Peyer's patch (tissue), 4 donors: ENCODE results near the gene FOXRED1.

Source experiments
- CTCF ChIP-seq, 6 experiments: fragments of 450-650 bp in 4 of 6; fragments of 200-600 bp in 2 of 6; sonication (generic) in 1 of 6; IDR thresholded peaks; one replicate each; pipeline ENCODE4 v1.5.1; 2017 to 2019; ENCODE audit warnings: antibody characterized with exemption in 6 of 6, mild to moderate bottlenecking in 3 of 6, moderate library complexity in 1 of 6
- POLR2A ChIP-seq, 2 donors: fragments of 450-650 bp; IDR thresholded peaks; one replicate each; pipeline ENCODE4 v1.5.1; 2017; ENCODE audit warnings: antibody characterized with exemption in 2 of 2, mild to moderate bottlenecking in 2 of 2, moderate library complexity in 2 of 2

GRCh38 chr11:126284829-126285228 lies 15.9 kb downstream of the FOXRED1 start:
- TF ChIP-seq CTCF (IDR thresholded peaks at IDR 0.05) (no peak), POLR2A (IDR thresholded peaks at IDR 0.05) (no peak)
